ENCODE results near the gene ZMPSTE24.
A peak's percentile ranks its signal among the peaks of the same experiment; 100 is the strongest.
"Not testable (repeated sequence)": the region's sequence is repeated elsewhere in the genome, so short reads cannot be mapped to it uniquely, and the experiment has no call there.

ZMPSTE24 gene

GRCh38 chr1:40257688-40258444 lies at the start of gene ZMPSTE24:
Gene ZMPSTE24 (plus strand): TSS chr1:40258236. CDS start chr1:40258272, 36 bp downstream.
- DNase-seq, result peak; percentile 87 to 91 (median 90)

- no peak for DNase-seq
Measured at GRCh38 chr1:40210511-40211204, 47.4 kb upstream of the ZMPSTE24 start.

GRCh38 chr1:40218333-40218732 lies 39.7 kb upstream of the ZMPSTE24 start:
- DNase-seq, result no peak

- DNase-seq, result not testable (repeated sequence)
Measured at GRCh38 chr1:40221471-40221905, 36.5 kb upstream of the ZMPSTE24 start.

- DNase-seq, result no peak
Measured at GRCh38 chr1:40221977-40222772, 35.9 kb upstream of the ZMPSTE24 start.

GRCh38 chr1:40224040-40224439 lies 34.0 kb upstream of the ZMPSTE24 start:
- no peak for DNase-seq

GRCh38 chr1:40226192-40226591 lies 31.8 kb upstream of the ZMPSTE24 start:
- no peak for DNase-seq

GRCh38 chr1:40232444-40232843 lies 25.6 kb upstream of the ZMPSTE24 start:
- DNase-seq, result no peak

- DNase-seq, result no peak
Measured at GRCh38 chr1:40239626-40240025, 18.4 kb upstream of the ZMPSTE24 start.

- no peak for DNase-seq
Measured at GRCh38 chr1:40240390-40240789, 17.6 kb upstream of the ZMPSTE24 start.

GRCh38 chr1:40241362-40241761 lies 16.7 kb upstream of the ZMPSTE24 start:
- DNase-seq, result no peak

- no peak for DNase-seq
Measured at GRCh38 chr1:40243351-40243750, 14.7 kb upstream of the ZMPSTE24 start.

GRCh38 chr1:40244138-40244744 lies 13.8 kb upstream of the ZMPSTE24 start:
- DNase-seq, result no peak

- no peak for DNase-seq
Measured at GRCh38 chr1:40245686-40246085, 12.3 kb upstream of the ZMPSTE24 start.

- no peak for DNase-seq
Measured at GRCh38 chr1:40247655-40248054, 10.4 kb upstream of the ZMPSTE24 start, which contains the start of gene TMCO2. Gene TMCO2 (plus strand): TSS chr1:40247937. CDS start chr1:40247994, 57 bp downstream.

- no peak for DNase-seq
Measured at GRCh38 chr1:40248412-40248811, 9.6 kb upstream of the ZMPSTE24 start.

GRCh38 chr1:40251456-40251855 lies 6.6 kb upstream of the ZMPSTE24 start:
- DNase-seq, result no peak

- no peak for DNase-seq
Measured at GRCh38 chr1:40252601-40253000, 5.4 kb upstream of the ZMPSTE24 start.

GRCh38 chr1:40255231-40255630 lies 2.8 kb upstream of the ZMPSTE24 start:
- no peak for DNase-seq

- DNase-seq, result no peak
Measured at GRCh38 chr1:40256401-40257084, 1.5 kb upstream of the ZMPSTE24 start.

- DNase-seq, result no peak
Measured at GRCh38 chr1:40257313-40257687, 736 bp upstream of the ZMPSTE24 start.

GRCh38 chr1:40258445-40258769 lies 371 bp downstream of the ZMPSTE24 start:
- no peak for DNase-seq
